ENCODE results near the gene MYL2.

DNA sequence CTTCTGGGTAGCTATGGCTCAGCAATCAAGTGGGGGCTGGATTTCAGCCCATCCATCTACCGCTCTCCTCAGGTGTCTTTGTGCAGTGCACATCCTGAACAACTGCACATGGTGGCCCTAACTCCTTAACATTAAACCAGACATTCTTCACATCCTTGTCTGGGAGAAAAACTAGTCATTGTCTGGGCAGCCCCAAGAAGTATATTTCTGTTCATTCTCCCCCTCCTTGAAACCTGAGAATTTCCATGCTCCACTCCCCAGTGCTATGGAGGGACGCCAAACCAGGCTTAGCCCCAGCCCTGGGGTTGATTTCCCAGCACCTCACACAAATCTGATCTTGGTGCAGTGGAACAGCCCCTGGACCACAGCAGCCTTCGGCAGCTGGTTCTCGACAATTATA, 13.4 kb downstream of the MYL2 start:
- TF ChIP-seq EP300 (IDR thresholded peaks at IDR 0.05) (no peak), POLR2A (IDR thresholded peaks at IDR 0.05) (no peak)
- TF ChIP-seq, protein P1, sequence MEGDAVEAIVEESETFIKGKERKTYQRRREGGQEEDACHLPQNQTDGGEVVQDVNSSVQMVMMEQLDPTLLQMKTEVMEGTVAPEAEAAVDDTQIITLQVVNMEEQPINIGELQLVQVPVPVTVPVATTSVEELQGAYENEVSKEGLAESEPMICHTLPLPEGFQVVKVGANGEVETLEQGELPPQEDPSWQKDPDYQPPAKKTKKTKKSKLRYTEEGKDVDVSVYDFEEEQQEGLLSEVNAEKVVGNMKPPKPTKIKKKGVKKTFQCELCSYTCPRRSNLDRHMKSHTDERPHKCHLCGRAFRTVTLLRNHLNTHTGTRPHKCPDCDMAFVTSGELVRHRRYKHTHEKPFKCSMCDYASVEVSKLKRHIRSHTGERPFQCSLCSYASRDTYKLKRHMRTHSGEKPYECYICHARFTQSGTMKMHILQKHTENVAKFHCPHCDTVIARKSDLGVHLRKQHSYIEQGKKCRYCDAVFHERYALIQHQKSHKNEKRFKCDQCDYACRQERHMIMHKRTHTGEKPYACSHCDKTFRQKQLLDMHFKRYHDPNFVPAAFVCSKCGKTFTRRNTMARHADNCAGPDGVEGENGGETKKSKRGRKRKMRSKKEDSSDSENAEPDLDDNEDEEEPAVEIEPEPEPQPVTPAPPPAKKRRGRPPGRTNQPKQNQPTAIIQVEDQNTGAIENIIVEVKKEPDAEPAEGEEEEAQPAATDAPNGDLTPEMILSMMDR (IDR thresholded peaks at IDR 0.05), result no peak

Data from suprapubic skin (tissue), 3 donors.